ENCODE results near the gene LRP1-AS.

- no peak for TF ChIP-seq OSR1 (CRISPR knock-in tag; IDR thresholded peaks at IDR 0.05)
- no peak for TF ChIP-seq GLIS3 (CRISPR knock-in tag; IDR thresholded peaks at IDR 0.05)
- TF ChIP-seq, protein P1, sequence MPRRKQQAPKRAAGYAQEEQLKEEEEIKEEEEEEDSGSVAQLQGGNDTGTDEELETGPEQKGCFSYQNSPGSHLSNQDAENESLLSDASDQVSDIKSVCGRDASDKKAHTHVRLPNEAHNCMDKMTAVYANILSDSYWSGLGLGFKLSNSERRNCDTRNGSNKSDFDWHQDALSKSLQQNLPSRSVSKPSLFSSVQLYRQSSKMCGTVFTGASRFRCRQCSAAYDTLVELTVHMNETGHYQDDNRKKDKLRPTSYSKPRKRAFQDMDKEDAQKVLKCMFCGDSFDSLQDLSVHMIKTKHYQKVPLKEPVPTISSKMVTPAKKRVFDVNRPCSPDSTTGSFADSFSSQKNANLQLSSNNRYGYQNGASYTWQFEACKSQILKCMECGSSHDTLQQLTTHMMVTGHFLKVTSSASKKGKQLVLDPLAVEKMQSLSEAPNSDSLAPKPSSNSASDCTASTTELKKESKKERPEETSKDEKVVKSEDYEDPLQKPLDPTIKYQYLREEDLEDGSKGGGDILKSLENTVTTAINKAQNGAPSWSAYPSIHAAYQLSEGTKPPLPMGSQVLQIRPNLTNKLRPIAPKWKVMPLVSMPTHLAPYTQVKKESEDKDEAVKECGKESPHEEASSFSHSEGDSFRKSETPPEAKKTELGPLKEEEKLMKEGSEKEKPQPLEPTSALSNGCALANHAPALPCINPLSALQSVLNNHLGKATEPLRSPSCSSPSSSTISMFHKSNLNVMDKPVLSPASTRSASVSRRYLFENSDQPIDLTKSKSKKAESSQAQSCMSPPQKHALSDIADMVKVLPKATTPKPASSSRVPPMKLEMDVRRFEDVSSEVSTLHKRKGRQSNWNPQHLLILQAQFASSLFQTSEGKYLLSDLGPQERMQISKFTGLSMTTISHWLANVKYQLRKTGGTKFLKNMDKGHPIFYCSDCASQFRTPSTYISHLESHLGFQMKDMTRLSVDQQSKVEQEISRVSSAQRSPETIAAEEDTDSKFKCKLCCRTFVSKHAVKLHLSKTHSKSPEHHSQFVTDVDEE (CRISPR knock-in tag; IDR thresholded peaks at IDR 0.05): no peak
- no peak for TF ChIP-seq CREB5 (CRISPR knock-in tag; IDR thresholded peaks at IDR 0.05; ENCODE audit: low read depth)
- no peak for TF ChIP-seq PATZ1 (CRISPR knock-in tag; IDR thresholded peaks at IDR 0.05; ENCODE audit: borderline replicate concordance)
- no peak for TF ChIP-seq POU6F1 (CRISPR knock-in tag; IDR thresholded peaks at IDR 0.05; ENCODE audit: borderline replicate concordance, low read depth)
Measured at GRCh38 chr12:57178213-57178612, 30.8 kb upstream of the LRP1-AS start.

All from SK-N-SH treated with all-trans-retinoic acid at 6 μM for 48 hours (cell line).